ENCODE measurements around the gene KIF23.

- TF ChIP-seq POLR2A (IDR thresholded peaks at IDR 0.05; ENCODE audit: borderline replicate concordance, extremely low read depth, insufficient read depth, insufficient read length) (no peak), ZNF274 (IDR thresholded peaks at IDR 0.05; ENCODE audit: low read depth, low read length) (no peak), POLR2AphosphoS5 (IDR thresholded peaks at IDR 0.05; ENCODE audit: low read depth, low read length) (no peak)
Observed at GRCh38 chr15:69408841-69409240, 5.3 kb upstream of the KIF23 start.

Data from HCT116 (cell line).